Activated CD4-positive, alpha-beta T cell treated with anti-CD3 and anti-CD28 coated beads for 24 hours (primary cell): ENCODE data around the gene TMEM217.

Source experiments
- DNase-seq, 2 donors: peaks; one replicate each; pipeline ENCODE4 v3.0.0-alpha.2; 2020; ENCODE audit warnings: low read depth in 2 of 2

The TMEM217 gene

GRCh38 chr6:37169496-37170272, 88.3 kb downstream of the TMEM217 start, which contains the start of gene PIM1:
TSS of gene PIM1 (plus strand) at chr6:37170152. CDS start at chr6:37170576, 424 bp downstream.
- peak; percentile 99 to 100 for DNase-seq

DNA sequence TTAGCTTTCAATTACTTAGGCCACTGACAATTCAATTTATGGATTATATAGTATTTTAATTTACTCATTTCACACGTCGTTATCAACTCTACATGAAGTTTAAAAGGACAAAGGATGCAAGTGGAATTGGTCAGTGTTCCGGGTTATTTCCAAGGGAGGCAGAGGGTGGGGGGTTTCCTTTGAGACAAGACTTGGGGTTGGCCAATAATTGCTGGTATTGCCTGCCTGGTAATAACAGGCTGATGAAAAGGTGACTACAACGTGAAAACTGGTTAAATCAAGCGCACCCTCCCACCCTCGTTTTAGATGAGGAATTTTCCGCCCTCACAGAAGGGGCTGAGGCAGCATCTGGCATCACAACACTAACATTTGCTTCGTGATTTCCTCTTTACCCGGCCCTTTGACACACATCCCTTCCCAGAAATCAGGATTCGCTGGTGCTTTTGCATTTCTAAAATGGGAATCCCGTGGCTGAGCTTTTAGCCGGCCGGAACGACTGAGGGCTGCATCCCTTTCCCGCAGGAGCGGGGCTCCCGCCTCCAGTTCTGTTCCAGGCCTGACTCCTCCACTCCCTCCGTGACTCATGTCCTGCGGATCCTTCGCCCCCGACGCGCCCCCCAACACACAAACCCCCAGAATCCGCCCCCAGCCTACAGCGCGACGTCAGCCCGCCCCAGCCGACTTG, 89.0 kb downstream of the TMEM217 start:
- no peak for DNase-seq

DNA sequence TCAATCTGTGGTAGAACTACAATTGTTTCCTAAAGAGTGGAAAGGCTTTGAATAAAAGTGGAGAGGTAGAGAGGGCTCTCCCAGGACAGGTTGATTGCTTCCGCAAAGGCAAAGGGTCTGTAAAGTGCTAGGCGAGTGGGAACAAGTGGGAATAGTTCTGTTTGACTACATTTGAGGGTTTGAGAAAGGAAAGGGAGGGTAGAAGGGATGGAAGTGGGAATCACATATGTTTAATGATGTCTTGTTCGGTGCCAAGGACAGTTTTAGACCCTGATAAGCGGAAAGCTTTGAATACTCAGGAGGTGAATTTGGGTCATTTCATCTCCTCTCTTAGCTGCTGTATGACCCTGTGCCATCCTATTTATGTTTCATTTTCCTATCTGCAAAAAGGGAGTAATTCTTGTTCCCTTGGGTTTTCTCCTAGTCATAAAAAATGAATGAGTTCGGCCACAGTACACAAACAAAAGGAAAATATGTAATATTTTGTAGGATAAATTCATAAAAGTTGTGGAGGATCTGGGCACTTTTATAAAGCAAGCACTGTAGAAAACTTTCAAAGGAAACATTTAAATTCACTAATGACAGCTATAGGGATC, 89.7 kb downstream of the TMEM217 start:
- DNase-seq: no peak

- DNase-seq: no peak
Observed at GRCh38 chr6:37162740-37163139, 95.2 kb downstream of the TMEM217 start.
